ENCODE data around the gene POLR1E.
A peak's percentile ranks its signal among the peaks of the same experiment; 100 is the strongest.
"Not testable (repeated sequence)": the region's sequence is repeated elsewhere in the genome, so short reads cannot be mapped to it uniquely, and the experiment has no call there.

The POLR1E gene

GRCh38 chr9:37464426-37465248 lies 21.1 kb upstream of the POLR1E start:
- peak; percentile 63 for DNase-seq (ENCODE audit: low spot score)

DNA sequence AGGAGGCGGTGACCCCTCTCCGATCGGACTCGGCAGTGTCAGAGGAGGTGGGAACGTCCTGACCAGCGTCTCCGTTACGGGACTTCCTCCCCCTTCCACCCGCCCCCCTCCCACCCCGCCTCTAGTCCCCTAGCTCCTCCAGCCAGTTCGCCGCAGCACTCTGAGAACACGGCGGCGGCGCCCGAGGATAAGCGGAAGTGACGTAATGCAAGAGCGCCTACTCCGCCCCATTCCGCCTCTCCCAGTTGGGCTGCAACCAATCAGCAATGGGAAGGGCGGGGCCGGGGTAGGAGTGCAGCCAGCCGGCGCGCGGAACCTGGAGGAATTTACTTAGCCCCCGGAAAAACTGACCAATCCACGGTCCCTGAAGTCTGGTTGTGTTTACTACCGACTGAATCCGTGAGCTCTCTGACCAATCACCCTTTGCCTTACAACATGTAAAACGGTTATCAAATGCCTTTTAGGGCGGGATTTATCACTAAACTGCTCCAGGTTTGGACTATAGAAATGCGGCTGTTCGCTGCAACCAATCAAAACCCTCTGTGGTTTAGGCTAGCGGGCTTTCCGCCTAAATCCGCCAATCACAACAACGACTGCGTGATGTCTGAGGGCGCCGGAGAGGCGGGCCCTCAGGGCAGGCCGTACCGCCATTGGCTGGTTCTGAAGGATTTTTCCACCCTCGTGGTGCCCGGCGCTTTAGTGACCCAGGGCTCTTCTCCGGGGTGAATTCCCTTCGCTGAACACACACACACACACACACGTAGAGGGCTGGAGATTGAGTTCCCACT lies 20.3 kb upstream of the POLR1E start, which contains the start of gene ZBTB5:
Gene ZBTB5 (minus strand): TSS at position 202 of the 788 bp plus-strand sequence. CDS start 22,899 bp downstream, outside the sequence.
- DNase-seq (ENCODE audit: low spot score): peak; percentile 99

DNA sequence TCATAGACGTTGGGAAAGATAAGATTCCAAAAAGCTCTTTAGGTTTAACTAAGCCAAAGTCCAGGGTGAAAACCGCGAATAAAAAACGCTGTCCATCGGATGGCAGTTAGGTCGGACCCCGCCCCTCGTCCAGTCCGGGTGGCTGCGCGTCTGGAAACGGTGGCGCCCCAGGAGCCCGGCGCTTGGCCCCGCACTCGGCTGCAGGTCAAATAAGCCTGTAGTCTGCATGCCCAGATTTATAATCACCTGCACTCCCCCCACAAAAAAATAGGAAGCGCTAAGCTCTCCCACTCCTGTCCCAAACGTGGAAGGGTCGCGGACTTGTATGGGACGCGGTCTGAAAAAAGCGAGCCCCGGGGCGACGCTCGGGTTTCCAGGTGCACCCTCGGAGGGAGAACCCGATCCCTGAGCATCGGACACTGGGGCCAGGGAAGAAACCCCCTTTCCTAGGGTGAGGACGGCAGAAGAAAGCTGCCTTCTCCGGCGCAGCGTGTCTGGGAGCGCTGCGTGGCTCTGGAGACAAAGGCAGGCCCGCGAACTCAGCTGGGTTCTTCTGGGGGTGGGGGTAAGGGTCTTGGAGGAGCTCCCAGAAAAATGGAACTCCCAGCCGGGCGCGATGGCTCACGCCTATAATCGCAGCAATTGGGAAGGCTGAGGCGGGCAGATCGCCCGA lies 19.6 kb upstream of the POLR1E start:
- DNase-seq (ENCODE audit: low spot score): no peak

DNA sequence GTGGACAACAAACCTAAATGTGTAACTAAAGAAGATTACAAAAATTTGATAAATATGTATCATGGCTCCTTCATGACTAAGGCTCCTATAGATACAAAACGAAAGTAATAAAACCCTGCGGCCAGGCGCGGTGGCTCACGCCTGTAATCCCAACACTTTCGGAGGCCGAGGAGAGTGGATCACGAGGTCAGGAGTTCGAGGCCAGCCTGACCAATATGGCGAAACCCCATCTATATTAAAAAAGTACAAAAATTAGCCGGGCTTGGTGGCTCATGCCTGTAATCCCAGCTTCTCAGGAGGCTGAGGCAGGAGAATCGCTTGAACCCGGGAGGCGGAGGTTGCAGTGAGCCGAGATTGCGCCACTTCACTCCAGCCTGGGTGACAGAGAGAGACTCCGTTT lies 18.2 kb upstream of the POLR1E start:
- DNase-seq (ENCODE audit: low spot score): not testable (repeated sequence)

DNA sequence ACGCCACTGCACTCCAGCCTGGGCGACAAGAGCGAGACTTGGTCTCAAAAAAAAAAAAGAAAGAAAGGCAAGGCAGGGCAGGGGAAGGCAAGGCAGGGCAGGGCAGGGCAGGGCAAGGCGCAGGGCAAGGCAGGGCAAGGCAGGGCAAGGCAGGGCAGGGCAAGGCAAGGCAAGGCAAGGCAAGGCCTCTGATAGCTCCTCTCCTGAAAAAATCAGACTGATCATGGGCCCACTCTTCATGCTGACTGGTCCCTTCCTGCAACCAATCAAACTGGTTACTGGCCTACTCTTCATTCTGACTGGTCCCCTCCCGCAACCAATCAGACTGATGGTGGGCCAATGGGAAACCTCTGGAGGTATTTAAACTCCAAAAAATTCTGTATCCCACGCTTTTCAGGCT lies 17.1 kb upstream of the POLR1E start:
- DNase-seq (ENCODE audit: low spot score): no peak

GRCh38 chr9:37471942-37472684 lies 13.6 kb upstream of the POLR1E start:
- DNase-seq (ENCODE audit: low spot score): no peak

DNA sequence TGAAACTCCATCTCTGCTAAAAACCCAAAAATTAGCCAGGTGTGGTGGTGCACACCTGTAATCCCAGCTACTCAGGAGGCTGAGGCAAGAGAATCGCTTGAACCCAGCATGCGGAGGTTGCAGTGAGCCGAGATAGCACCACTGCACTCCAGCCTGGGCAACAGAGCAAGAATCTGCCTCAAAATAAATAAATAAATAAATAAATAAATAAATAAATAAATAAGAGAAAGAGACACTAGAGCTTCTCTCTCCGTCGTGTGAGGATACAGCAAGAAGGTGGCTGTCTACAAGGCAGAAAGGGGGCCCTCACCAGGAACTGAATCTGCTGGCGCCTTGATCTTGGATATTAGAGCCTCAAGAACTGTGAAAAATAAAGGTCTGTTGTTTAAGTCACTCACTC lies 11.8 kb upstream of the POLR1E start:
- not testable (repeated sequence) for DNase-seq (ENCODE audit: low spot score)

DNA sequence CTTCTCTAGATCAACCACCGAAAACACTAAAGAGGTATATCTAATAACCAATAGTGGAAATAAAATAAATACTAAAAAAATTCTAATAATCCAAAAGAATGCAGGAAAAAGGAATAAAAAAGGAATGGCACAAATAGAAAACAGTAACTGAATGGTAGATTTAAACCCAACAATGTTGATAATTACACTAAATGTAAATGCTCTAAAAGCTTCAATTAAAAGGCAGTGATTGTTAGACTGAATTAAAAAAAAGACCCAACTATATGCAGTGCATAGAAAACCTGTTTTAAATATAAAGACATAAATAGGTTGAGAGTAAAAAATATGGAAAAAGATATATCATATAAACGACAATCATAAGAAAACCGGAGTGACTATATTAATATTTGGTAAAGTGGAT lies 11.3 kb upstream of the POLR1E start:
- DNase-seq (ENCODE audit: low spot score): no peak

DNA sequence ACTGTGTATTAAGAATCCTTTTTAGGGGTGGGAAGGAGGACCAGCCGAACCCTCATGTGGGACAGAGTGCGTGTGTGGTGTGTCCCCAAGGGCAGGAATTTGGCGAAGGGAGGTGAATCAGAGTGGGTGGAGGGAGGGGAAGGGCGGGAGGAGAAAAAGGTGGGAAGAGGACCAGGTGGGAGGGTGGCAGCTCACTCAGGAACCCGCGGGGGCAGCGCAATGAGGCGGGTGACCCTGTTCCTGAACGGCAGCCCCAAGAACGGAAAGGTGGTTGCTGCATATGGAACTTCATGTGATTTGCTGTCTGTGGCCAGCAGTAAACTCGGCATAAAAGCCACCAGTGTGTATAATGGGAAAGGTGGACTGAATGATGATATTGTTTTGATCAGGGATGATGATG lies 8.8 kb upstream of the POLR1E start:
- DNase-seq (ENCODE audit: low spot score): no peak

DNA sequence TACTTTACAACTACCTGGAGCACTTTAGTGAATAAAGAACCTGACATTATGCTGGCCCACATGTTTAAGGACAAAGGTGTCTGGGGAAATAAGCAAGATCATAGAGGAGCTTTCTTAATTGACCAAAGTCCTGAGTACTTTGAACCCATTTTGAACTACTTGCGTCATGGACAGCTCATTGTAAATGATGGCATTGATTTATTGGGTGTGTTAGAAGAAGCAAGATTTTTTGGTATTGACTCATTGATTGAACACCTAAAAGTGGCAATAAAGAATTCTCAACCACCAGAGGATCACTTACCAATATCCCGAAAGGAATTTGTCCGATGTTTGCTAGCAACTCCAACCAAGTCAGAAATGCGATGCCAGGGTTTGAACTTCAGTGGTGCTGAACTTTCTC lies 8.3 kb upstream of the POLR1E start:
- DNase-seq (ENCODE audit: low spot score): not testable (repeated sequence)

DNA sequence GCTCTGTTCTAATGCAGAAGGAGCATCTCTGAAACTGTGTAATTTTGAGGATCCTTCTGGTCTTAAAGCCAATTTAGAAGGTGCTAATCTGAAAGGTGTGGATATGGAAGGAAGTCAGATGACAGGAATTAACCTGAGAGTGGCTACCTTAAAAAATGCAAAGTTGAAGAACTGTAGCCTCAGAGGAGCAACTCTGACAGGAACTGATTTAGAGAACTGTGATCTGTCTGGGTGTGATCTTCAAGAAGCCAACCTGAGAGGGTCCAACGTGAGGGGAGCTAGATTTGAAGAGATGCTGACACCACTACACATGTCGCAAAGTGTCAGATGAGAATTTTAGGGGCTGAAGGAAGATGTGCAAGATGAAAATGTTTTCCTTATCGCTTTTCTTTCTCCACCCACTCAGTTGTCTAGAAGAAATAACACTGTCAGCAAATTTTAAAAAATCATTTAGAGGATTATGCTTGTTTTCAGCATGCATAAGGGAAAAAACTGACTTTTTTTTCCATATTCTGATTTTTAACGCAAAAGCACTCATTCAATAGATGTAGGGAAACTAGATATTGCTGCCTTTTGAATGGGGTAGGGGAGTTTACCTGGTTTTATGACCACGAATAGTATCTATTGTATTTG lies 7.6 kb upstream of the POLR1E start:
- not testable (repeated sequence) for DNase-seq (ENCODE audit: low spot score)

GRCh38 chr9:37480759-37481158 lies 5.0 kb upstream of the POLR1E start:
- DNase-seq (ENCODE audit: low spot score): no peak

GRCh38 chr9:37486256-37486615 lies 488 bp downstream of the POLR1E start:
- no peak for DNase-seq (ENCODE audit: low spot score)

GRCh38 chr9:37486616-37487548 lies 1.1 kb downstream of the POLR1E start:
- DNase-seq (ENCODE audit: low spot score): no peak

GRCh38 chr9:37491939-37492338 lies 6.2 kb downstream of the POLR1E start:
- no peak for DNase-seq (ENCODE audit: low spot score)

GRCh38 chr9:37495571-37495970 lies 9.8 kb downstream of the POLR1E start:
- no peak for DNase-seq (ENCODE audit: low spot score)

- no peak for DNase-seq (ENCODE audit: low spot score)
Measured at GRCh38 chr9:37496020-37496419, 10.3 kb downstream of the POLR1E start.

GRCh38 chr9:37497320-37497719 lies 11.6 kb downstream of the POLR1E start:
- no peak for DNase-seq (ENCODE audit: low spot score)

- DNase-seq (ENCODE audit: low spot score): no peak
Measured at GRCh38 chr9:37498457-37498856, 12.7 kb downstream of the POLR1E start.

GRCh38 chr9:37499297-37499696 lies 13.5 kb downstream of the POLR1E start:
- no peak for DNase-seq (ENCODE audit: low spot score)

Data from CD4-positive, alpha-beta T cell treated with Interleukin-2 at 100 ng/mL for 4 hours (primary cell).